BJ (cell line): ENCODE data around the gene BPGM. TPM values are rescaled to one million over a fixed set of nuclear protein-coding genes. Genes with fewer than 3 reads are reported as not detected.

Source experiments
- CTCF ChIA-PET: fragments of 350-600 bp; formaldehyde crosslinking; extraction: SDS; loops from one replicate; lab custom pipeline; 2021; ENCODE audit warnings: antibody characterized with exemption, inconsistent platforms; lab: Yijun Ruan, JAX
- POLR2A ChIA-PET: fragments of 300-600 bp; sonication (Branson Sonifier 250); formaldehyde crosslinking; extraction: SDS; loops from one replicate; lab custom pipeline; 2021; ENCODE audit warnings: antibody characterized with exemption; lab: Charles Lee
- DNase-seq: peaks from one replicate; pipeline ENCODE4 v3.0.0-alpha.2; 2011; ENCODE audit warnings: low read depth
- H3K27me3 ChIP-seq: 2 replicates; pipeline ENCODE4 v1.6.0; 2011; ENCODE audit warnings: low read length; ENCODE audit not compliant: control insufficient read depth, insufficient read depth
- H3K36me3 ChIP-seq: 2 replicates; pipeline ENCODE4 v1.5.1; 2011; ENCODE audit warnings: low read length; ENCODE audit not compliant: control insufficient read depth, insufficient read depth
- H3K4me3 ChIP-seq: 2 replicates; pipeline ENCODE4 v1.5.1; 2011; ENCODE audit warnings: low read depth, mild to moderate bottlenecking, control low read depth, low read length
- polyA plus RNA-seq: library from polyadenylated mRNA; depleted of rRNA; stranded (reverse); fragments of >200 nt; gene quantifications from 2 replicates; pipeline ENCODE4 v1.2.3, GENCODE V29; 2011
- TF ChIP-seq, protein P1 (sequence below): IDR thresholded peaks from 2 replicates; pipeline ENCODE4 v1.5.1; 2011; ENCODE audit warnings: low read depth, mild to moderate bottlenecking, control low read depth, inconsistent platforms, low read length, moderate library complexity; ENCODE audit not compliant: insufficient read depth

BPGM gene
- polyA plus RNA-seq, 1 experiment = 14.1 TPM

DNA sequence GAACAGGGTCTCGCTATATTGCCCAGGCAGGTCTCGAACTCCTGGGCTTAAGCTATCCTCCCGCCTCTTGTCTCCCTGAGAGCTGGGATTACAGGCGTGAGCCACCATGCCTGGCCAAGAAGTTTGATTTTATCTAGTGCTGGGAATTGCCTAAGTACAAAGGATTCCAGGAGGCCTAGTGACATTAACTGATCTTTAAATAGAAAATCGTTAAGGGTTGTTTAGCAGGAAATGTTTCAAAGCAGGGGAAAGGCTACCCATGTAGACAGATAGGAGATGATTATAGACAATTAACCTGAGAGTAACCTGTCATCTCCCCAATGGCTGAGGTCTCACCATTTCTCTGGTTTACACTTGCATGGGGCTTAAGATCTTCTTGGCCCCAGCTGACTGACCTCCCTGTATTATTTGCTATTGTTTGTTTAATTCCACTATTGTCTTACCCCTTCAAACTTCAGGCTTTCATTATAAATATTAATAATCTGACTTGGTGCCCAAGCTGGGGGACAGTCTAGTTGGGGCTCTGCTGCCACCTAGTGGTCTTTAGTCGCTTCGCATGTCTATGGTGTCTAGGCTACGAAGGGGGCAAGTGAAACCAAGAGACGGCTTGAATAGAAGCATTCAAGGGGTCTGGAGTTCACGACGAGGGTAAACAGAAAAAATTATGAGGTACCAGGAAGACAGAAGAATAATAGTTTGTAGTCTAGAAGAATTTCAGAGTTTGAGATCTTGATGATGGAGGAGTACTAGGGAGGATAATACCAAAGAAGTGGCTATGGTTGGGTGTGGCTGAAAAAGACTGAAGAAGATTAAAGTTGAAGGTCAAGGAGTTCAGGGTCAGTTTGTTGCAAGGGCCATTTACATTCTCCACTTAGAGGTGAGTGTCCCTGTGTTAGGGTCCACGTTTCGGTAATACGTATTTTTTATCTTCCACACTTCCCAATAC, 40.4 kb upstream of the BPGM start:
- ChIA-PET CTCF (interaction anchor here (0.6 to 14.2 kb wide), 25 partner anchors 7 to 817 kb away, joined by 3 to 248 read pairs (median 5); partner anchors contain the start of genes AKR1B10 and AKR1B15), POLR2A (interaction anchor here (1.3 kb wide), 1 partner anchor 174 kb away, joined by 3 read pairs; no protein-coding TSS in a partner anchor)
- Histone ChIP-seq H3K36me3 (no peaks in the 10 kb centered on the region), H3K27me3 (no peaks in the 10 kb centered on the region), H3K4me3 (no peak overlapping the region)
- TF ChIP-seq, protein P1, sequence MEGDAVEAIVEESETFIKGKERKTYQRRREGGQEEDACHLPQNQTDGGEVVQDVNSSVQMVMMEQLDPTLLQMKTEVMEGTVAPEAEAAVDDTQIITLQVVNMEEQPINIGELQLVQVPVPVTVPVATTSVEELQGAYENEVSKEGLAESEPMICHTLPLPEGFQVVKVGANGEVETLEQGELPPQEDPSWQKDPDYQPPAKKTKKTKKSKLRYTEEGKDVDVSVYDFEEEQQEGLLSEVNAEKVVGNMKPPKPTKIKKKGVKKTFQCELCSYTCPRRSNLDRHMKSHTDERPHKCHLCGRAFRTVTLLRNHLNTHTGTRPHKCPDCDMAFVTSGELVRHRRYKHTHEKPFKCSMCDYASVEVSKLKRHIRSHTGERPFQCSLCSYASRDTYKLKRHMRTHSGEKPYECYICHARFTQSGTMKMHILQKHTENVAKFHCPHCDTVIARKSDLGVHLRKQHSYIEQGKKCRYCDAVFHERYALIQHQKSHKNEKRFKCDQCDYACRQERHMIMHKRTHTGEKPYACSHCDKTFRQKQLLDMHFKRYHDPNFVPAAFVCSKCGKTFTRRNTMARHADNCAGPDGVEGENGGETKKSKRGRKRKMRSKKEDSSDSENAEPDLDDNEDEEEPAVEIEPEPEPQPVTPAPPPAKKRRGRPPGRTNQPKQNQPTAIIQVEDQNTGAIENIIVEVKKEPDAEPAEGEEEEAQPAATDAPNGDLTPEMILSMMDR = peak; percentile 91
- no peak for DNase-seq

DNA sequence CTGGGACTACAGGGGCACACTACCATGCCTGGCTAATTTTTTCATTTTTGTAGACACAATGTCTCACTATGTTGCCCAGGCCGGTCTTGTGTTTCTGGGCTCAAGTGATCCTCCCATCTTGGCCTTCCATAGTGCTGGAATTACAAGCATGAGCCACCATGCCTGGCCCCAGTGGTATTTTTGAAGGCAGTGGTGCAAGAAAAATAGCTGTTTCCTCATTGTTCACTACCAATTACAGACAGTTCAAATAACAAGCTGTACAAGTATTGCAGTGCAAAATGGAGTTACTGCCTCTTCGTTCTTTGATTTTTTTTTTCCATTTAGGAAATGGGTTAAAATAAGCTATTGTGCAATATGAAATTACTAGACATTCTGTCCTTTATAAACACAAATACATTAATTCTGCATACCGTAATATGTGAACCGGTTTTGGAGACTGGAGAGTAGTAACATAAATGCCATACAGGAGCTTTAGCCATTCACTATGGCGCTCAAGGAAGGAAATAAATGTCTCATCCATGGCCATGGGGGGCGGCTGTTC, 35.0 kb upstream of the BPGM start:
- no peak overlapping the region for H3K4me3 ChIP-seq
- no peak for DNase-seq
- no peaks in the 10 kb centered on the region for H3K36me3 ChIP-seq
- POLR2A ChIA-PET = no interaction called here
- CTCF ChIA-PET = interaction anchor here (0.6 to 14.2 kb wide), 7 partner anchors 9 to 1258 kb away, joined by 3 to 248 read pairs (median 5); no protein-coding TSS in a partner anchor
- no peaks in the 10 kb centered on the region for H3K27me3 ChIP-seq
- TF ChIP-seq, protein P1 = no peak

DNA sequence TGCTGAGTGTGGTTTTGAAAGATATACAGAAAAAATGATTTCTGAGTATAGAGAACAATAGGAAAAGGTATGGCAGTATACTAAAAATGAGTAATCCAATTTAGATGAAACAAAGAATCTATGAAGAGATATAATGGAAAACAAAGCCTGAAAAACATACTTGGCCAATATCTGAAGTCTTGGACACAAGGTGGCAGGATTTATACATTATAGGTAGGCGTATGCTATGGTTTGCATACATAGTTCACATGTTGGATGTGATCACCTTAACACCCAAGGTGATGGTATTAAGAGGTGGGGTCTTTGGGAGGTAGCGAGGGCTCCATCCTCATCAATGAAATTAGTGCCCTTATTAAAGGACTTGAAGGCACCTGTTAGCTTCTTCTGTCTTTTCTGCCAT, 34.5 kb upstream of the BPGM start:
- TF ChIP-seq, protein P1 = no peak

DNA sequence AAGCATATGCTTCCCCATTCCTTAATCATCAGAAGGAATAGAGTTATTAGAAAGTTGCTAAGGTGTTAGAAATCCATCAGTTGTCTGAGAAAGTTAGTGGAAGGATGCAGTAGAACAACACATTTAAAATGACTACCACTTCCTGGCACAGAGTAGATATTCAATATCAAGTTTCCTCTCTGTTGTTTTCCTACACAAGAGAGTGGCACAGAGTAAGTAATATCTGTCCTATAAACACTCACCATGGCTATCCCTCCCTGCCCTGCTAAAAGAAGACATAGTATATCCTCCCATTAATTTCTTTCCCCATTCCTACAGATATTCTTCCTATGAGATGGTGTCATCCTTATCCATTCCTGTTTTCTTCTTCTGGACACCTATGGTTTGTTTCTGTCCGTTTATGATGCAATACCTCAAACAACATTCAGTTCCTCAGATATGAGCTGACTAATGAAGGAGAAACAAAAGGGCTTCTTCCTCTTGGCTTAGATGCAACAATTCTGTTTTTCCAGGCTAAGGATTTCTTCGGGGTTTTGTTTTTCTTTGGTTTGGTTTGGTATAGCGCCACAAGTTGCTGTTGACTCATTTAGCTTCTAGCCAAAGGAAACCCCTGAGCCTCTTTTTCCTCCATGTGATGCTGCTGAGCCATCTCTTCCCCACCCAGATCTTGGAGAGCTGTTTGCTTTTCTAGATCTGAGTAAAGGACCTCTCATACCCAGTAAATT, 32.9 kb upstream of the BPGM start:
- peak; percentile 97 for DNase-seq
- ChIA-PET POLR2A (interaction anchor here (0.6 kb wide), 1 partner anchor 155 kb away, joined by 3 read pairs; the partner anchor contains the start of gene AKR1B1), CTCF (interaction anchor here (1.1 to 14.2 kb wide), 5 partner anchors 8 to 181 kb away, joined by 3 to 248 read pairs (median 9); no protein-coding TSS in a partner anchor)
- TF ChIP-seq, protein P1 = peak; percentile 14; the same call in 1 of the 2 replicates
- Histone ChIP-seq H3K36me3 (no peaks in the 10 kb centered on the region), H3K4me3 (no peak overlapping the region), H3K27me3 (no peaks in the 10 kb centered on the region)

More for the DNA sequence above, 34.5 kb upstream of the BPGM start:
- Histone ChIP-seq H3K36me3 (no peaks in the 10 kb centered on the region), H3K4me3 (no peak overlapping the region), H3K27me3 (no peaks in the 10 kb centered on the region)
- POLR2A ChIA-PET = no interaction called here
- DNase-seq = no peak
- CTCF ChIA-PET = interaction anchor here (0.6 to 14.2 kb wide), 6 partner anchors 9 to 1258 kb away, joined by 3 to 248 read pairs (median 7); no protein-coding TSS in a partner anchor
